ENCODE data around the gene HSD17B12.
"Not testable (repeated sequence)": the region's sequence is repeated elsewhere in the genome, so short reads cannot be mapped to it uniquely, and the experiment has no call there.

The HSD17B12 gene

DNA sequence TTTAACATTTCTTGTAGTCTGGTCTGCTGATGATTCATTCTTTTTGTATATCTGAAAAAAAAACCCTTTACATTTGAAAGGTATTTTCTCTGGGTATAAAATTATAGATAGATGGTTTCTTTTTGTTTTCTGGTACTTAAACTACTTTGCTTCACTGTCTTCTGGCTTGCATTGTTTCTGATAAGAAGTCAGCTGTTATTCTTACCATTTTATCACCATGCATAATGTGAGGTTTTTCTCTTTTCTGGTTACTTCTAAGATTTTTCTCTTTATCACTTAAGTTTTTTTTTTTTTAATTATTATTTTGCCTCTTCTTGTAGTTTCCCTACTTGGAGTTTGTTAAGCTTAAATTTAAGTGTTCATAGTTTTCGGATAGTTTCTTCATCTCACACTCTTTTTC lies 84.7 kb downstream of the HSD17B12 start:
- 100% methylated on average over 1 of the region's 1 CpG for WGBS, 2 experiments
- Histone ChIP-seq H3K4me1 (ENCODE audit: control insufficient read depth, insufficient read depth, low read length) (no peaks in the 10 kb centered on the region), H3K9me3 (ENCODE audit: control insufficient read depth, low read length) (no peaks in the 10 kb centered on the region), H3K4me3 (ENCODE audit: insufficient read depth, low read depth, low read length) (no peak overlapping the region), H3K36me3 (ENCODE audit: control insufficient read depth, insufficient read depth, low read length) (no peaks in the 10 kb centered on the region), H3K27me3 (ENCODE audit: control insufficient read depth, insufficient read depth, low read length, poor library complexity, severe bottlenecking) (no peaks in the 10 kb centered on the region), H3K27ac (ENCODE audit: insufficient read depth, low read depth, low read length, poor library complexity, severe bottlenecking) (no peak overlapping the region)

DNA sequence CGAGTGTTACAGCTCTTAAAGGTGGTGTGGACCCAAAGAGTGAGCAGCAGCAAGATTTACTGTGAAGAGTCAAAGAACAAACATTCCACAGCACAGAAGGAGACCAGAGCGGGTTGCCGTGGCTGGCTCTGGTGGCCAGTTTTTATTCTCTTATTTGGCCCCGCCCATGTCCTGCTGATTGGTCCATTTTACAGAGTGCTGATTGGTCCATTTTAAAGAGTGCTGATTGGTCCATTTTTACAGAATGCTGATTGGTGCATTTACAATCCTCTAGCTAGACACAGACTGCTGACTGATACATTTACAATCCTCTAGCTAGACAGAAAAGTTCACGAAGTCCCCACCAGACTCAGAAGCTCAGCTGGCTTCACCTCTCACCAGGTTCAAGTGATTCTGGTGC lies 88.1 kb downstream of the HSD17B12 start:
- not testable (repeated sequence) for H3K27me3 ChIP-seq (ENCODE audit: control insufficient read depth, insufficient read depth, low read length, poor library complexity, severe bottlenecking); H3K4me1 ChIP-seq (ENCODE audit: control insufficient read depth, insufficient read depth, low read length); H3K27ac ChIP-seq (ENCODE audit: insufficient read depth, low read depth, low read length, poor library complexity, severe bottlenecking); H3K4me3 ChIP-seq (ENCODE audit: insufficient read depth, low read depth, low read length); H3K36me3 ChIP-seq (ENCODE audit: control insufficient read depth, insufficient read depth, low read length); H3K9me3 ChIP-seq (ENCODE audit: control insufficient read depth, low read length)
- 90 to 97% methylated on average over 5 of the region's 5 CpGs for WGBS, 2 experiments

DNA sequence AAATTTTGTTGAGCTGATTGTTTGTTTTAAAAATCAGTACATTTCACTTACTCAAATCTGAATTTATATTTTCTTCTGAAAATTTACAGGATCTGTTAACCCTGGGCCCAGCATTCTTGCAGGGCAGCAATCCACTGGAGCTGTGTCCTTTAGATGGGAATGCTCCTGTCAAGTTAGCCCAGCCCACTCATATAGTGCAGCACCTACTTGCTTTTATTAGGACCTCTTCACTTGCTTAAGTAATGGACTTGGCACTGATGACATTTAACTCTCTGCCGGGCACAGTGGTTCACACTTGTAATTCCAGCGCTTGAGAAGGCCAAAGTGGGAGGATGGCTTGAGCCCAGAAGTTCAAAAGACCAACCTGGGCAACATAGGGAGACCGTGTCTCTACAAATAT lies 89.6 kb downstream of the HSD17B12 start:
- no peak overlapping the region for H3K27ac ChIP-seq (ENCODE audit: insufficient read depth, low read depth, low read length, poor library complexity, severe bottlenecking)
- H3K27me3 ChIP-seq (ENCODE audit: control insufficient read depth, insufficient read depth, low read length, poor library complexity, severe bottlenecking), result no peaks in the 10 kb centered on the region

DNA sequence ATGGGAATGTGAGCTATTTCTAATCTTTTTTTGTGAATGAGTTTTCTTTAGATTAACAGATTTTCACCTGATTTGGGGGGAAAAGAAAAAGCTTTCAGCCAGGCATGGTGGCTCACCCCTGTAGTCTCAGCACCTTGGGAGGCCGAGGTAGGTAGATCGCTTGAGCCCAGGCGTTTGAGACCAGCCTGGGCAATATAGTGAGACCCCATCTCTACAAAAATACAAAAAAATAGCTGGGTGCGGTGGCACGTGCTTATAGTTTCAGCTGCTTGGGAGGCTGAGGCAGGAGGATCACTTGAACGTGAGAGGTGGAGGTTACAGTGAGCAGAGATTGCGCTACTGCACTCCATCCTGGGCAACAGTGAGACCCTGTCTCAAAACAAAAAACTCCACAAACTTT lies 92.2 kb downstream of the HSD17B12 start:
- 92 to 93% methylated on average over 7 of the region's 7 CpGs for WGBS, 2 experiments
- H3K9me3 ChIP-seq (ENCODE audit: control insufficient read depth, low read length), result no peaks in the 10 kb centered on the region
- no peaks in the 10 kb centered on the region for H3K36me3 ChIP-seq (ENCODE audit: control insufficient read depth, insufficient read depth, low read length)
- H3K4me1 ChIP-seq (ENCODE audit: control insufficient read depth, insufficient read depth, low read length), result no peaks in the 10 kb centered on the region
- H3K27me3 ChIP-seq (ENCODE audit: control insufficient read depth, insufficient read depth, low read length, poor library complexity, severe bottlenecking), result no peaks in the 10 kb centered on the region
- H3K27ac ChIP-seq (ENCODE audit: insufficient read depth, low read depth, low read length, poor library complexity, severe bottlenecking), result no peak overlapping the region
- no peak overlapping the region for H3K4me3 ChIP-seq (ENCODE audit: insufficient read depth, low read depth, low read length)

More for the DNA sequence above, 89.6 kb downstream of the HSD17B12 start:
- Histone ChIP-seq H3K9me3 (ENCODE audit: control insufficient read depth, low read length) (no peaks in the 10 kb centered on the region), H3K4me1 (ENCODE audit: control insufficient read depth, insufficient read depth, low read length) (no peaks in the 10 kb centered on the region), H3K4me3 (ENCODE audit: insufficient read depth, low read depth, low read length) (no peak overlapping the region), H3K36me3 (ENCODE audit: control insufficient read depth, insufficient read depth, low read length) (no peaks in the 10 kb centered on the region)
- 94 to 95% methylated on average over 3 of the region's 3 CpGs for WGBS, 2 experiments

DNA sequence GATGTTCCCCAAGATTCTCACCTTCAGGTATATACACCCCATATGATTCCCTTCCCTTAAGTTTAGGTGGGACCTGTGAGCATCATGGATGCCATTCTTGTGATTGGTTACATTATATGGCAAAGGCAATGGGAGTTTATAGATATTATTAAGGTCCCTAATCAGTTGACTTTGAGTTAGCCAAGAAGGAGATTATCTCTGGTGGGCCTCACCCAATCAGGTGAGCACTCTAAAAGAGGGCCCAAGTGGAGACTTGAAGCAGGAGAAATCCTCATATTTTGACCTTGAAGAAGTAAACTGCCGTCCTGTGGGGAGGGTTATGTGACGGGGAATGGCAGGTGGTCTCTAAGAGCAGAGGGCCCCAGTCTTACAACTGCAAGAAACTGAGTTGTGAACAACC lies 94.2 kb downstream of the HSD17B12 start:
- Histone ChIP-seq H3K27ac (ENCODE audit: insufficient read depth, low read depth, low read length, poor library complexity, severe bottlenecking) (no peak overlapping the region), H3K4me3 (ENCODE audit: insufficient read depth, low read depth, low read length) (no peak overlapping the region), H3K4me1 (ENCODE audit: control insufficient read depth, insufficient read depth, low read length) (no peaks in the 10 kb centered on the region), H3K36me3 (ENCODE audit: control insufficient read depth, insufficient read depth, low read length) (no peaks in the 10 kb centered on the region), H3K27me3 (ENCODE audit: control insufficient read depth, insufficient read depth, low read length, poor library complexity, severe bottlenecking) (no peaks in the 10 kb centered on the region), H3K9me3 (ENCODE audit: control insufficient read depth, low read length) (no peaks in the 10 kb centered on the region)
- WGBS, 2 experiments, result 95 to 97% methylated on average over 2 of the region's 2 CpGs

DNA sequence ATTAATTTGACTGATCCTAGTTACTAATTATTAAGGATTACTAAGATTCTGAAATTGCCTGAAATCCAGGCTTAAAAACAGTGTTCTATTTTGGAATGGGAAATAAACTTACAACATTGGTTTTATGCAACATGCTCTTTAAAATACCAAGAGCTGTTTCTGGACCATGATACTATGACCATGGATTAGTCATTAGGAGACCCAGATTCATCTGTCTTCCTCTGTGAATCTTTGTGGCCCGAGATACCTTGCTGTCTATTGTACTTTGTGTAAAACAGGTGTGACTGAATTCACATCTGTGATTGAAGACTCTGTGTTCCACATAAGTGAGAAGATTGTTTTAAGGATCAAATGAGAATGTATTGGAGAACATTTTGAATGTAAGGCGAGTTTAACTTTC lies 98.8 kb downstream of the HSD17B12 start:
- no peaks in the 10 kb centered on the region for H3K9me3 ChIP-seq (ENCODE audit: control insufficient read depth, low read length)
- 91 to 94% methylated on average over 2 of the region's 2 CpGs for WGBS, 2 experiments

DNA sequence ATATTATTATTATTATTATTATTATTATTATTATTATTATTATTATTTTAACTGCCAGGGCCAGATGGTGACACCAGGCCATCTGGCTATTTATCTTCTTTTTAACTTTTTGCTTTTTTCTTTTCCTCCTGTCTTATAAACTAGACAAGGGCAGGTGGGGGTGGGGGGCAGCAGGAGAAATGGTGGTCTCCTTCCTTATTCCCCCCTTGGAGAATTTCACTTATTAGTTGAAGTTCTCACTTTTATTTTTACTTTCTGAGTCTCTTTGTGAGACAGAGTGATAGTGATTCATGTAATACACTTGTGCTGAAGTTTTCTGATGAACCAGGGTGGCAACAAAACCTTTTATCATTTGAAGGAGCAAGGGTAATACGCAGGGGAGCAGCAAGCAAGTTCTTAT lies 103.8 kb downstream of the HSD17B12 start:
- WGBS, 2 experiments, result 100% methylated on average over 1 of the region's 1 CpG
- Histone ChIP-seq H3K4me1 (ENCODE audit: control insufficient read depth, insufficient read depth, low read length) (no peaks in the 10 kb centered on the region), H3K9me3 (ENCODE audit: control insufficient read depth, low read length) (no peaks in the 10 kb centered on the region), H3K27me3 (ENCODE audit: control insufficient read depth, insufficient read depth, low read length, poor library complexity, severe bottlenecking) (no peaks in the 10 kb centered on the region), H3K4me3 (ENCODE audit: insufficient read depth, low read depth, low read length) (no peak overlapping the region), H3K36me3 (ENCODE audit: control insufficient read depth, insufficient read depth, low read length) (no peaks in the 10 kb centered on the region), H3K27ac (ENCODE audit: insufficient read depth, low read depth, low read length, poor library complexity, severe bottlenecking) (no peak overlapping the region)

More for the DNA sequence above, 98.8 kb downstream of the HSD17B12 start:
- H3K27me3 ChIP-seq (ENCODE audit: control insufficient read depth, insufficient read depth, low read length, poor library complexity, severe bottlenecking), result no peaks in the 10 kb centered on the region
- H3K36me3 ChIP-seq (ENCODE audit: control insufficient read depth, insufficient read depth, low read length), result no peaks in the 10 kb centered on the region
- H3K27ac ChIP-seq (ENCODE audit: insufficient read depth, low read depth, low read length, poor library complexity, severe bottlenecking), result no peak overlapping the region
- H3K4me1 ChIP-seq (ENCODE audit: control insufficient read depth, insufficient read depth, low read length), result no peaks in the 10 kb centered on the region
- H3K4me3 ChIP-seq (ENCODE audit: insufficient read depth, low read depth, low read length), result no peak overlapping the region

DNA sequence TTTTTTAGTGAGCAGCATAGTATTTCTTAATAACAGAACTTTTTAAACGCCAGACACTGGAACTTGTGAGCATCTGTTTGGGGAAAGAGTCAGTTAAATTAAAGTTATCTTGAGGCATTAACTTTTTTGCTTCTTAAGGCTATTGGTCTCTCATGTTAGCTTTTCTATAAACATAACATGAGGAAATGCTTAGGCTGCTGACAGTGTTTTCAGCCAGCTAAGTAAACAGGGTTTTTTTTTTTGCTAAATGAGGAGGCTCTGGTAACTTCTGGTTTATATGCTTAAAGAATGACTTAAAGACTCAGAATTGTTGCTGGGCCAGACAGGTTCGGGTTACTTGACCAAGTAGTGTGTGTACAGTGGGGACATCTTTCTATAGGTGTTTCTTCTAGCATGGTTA lies 104.3 kb downstream of the HSD17B12 start:
- WGBS, 2 experiments, result 97 to 100% methylated on average over 1 to 2 of the region's 2 CpGs
- Histone ChIP-seq H3K4me3 (ENCODE audit: insufficient read depth, low read depth, low read length) (no peak overlapping the region), H3K4me1 (ENCODE audit: control insufficient read depth, insufficient read depth, low read length) (no peaks in the 10 kb centered on the region), H3K36me3 (ENCODE audit: control insufficient read depth, insufficient read depth, low read length) (no peaks in the 10 kb centered on the region), H3K27ac (ENCODE audit: insufficient read depth, low read depth, low read length, poor library complexity, severe bottlenecking) (no peak overlapping the region), H3K27me3 (ENCODE audit: control insufficient read depth, insufficient read depth, low read length, poor library complexity, severe bottlenecking) (no peaks in the 10 kb centered on the region), H3K9me3 (ENCODE audit: control insufficient read depth, low read length) (no peaks in the 10 kb centered on the region)

DNA sequence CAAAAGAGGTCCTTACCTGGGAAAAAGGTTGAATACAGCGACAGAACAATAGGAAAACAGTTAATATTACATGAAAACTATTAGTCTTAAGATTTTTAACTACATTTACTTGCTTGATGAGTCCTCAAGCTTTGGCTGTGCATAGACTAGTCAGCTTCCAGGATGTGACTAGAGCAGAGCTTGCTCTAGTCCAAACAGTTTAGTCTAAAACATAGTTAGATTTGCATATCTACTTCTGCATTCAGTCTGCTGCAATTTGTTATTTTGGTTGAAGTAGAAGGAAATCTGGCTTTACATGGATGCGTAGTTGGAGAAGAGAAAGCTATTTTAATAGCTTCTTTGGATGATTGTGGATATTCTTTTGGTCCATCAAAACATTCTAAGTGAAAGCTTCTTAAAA lies 104.8 kb downstream of the HSD17B12 start:
- H3K27me3 ChIP-seq (ENCODE audit: control insufficient read depth, insufficient read depth, low read length, poor library complexity, severe bottlenecking), result no peaks in the 10 kb centered on the region
- WGBS, 2 experiments, result 94 to 98% methylated on average over 1 to 2 of the region's 2 CpGs

DNA sequence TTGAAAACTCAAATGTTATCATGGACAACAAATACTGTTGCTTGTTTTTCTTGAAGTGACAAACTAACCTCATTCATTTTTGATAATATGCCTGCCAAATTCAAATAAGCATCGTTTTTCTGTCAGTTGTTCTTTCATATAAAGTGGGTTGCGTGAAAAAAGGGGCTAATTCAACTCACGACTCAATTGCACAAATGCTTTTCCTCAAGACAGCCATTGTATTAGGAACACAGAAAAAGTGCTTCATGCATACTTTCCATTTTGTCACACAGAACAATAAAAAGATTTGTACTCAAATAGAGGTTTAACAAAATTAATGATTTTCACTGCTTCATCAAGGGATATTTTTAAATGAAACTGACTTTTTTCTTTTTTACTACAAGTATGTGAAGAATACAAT lies 105.5 kb downstream of the HSD17B12 start:
- no peaks in the 10 kb centered on the region for H3K9me3 ChIP-seq (ENCODE audit: control insufficient read depth, low read length)
- H3K27me3 ChIP-seq (ENCODE audit: control insufficient read depth, insufficient read depth, low read length, poor library complexity, severe bottlenecking), result no peaks in the 10 kb centered on the region
- no peaks in the 10 kb centered on the region for H3K36me3 ChIP-seq (ENCODE audit: control insufficient read depth, insufficient read depth, low read length)
- no peak overlapping the region for H3K4me3 ChIP-seq (ENCODE audit: insufficient read depth, low read depth, low read length)
- no peak overlapping the region for H3K27ac ChIP-seq (ENCODE audit: insufficient read depth, low read depth, low read length, poor library complexity, severe bottlenecking)
- no peaks in the 10 kb centered on the region for H3K4me1 ChIP-seq (ENCODE audit: control insufficient read depth, insufficient read depth, low read length)
- WGBS, 2 experiments, result 92 to 95% methylated on average over 3 of the region's 3 CpGs

More for the DNA sequence above, 104.8 kb downstream of the HSD17B12 start:
- Histone ChIP-seq H3K27ac (ENCODE audit: insufficient read depth, low read depth, low read length, poor library complexity, severe bottlenecking) (no peak overlapping the region), H3K4me3 (ENCODE audit: insufficient read depth, low read depth, low read length) (no peak overlapping the region), H3K9me3 (ENCODE audit: control insufficient read depth, low read length) (no peaks in the 10 kb centered on the region), H3K4me1 (ENCODE audit: control insufficient read depth, insufficient read depth, low read length) (no peaks in the 10 kb centered on the region), H3K36me3 (ENCODE audit: control insufficient read depth, insufficient read depth, low read length) (no peaks in the 10 kb centered on the region)

DNA sequence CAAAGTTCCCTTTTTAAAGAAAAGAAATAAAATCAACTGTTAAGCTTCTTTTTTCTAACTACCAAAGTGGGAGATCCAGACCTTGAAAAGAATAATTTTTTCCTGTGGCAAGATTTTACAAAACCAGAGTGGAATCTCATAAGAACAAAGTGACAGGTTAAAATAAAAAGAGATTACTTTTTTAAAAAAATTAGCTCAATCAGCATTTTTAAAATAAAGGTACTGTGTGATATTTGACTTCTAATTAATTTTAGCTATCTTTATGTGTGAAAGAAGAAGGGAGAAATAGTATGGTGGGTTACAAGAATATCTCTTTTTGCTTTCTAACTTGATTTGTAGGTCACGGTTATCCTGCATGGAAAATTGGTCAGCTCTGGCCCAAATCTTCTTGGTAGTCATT lies 107.3 kb downstream of the HSD17B12 start:
- Histone ChIP-seq H3K4me3 (ENCODE audit: insufficient read depth, low read depth, low read length) (no peak overlapping the region), H3K27me3 (ENCODE audit: control insufficient read depth, insufficient read depth, low read length, poor library complexity, severe bottlenecking) (no peaks in the 10 kb centered on the region), H3K36me3 (ENCODE audit: control insufficient read depth, insufficient read depth, low read length) (no peaks in the 10 kb centered on the region), H3K9me3 (ENCODE audit: control insufficient read depth, low read length) (no peaks in the 10 kb centered on the region), H3K4me1 (ENCODE audit: control insufficient read depth, insufficient read depth, low read length) (no peaks in the 10 kb centered on the region), H3K27ac (ENCODE audit: insufficient read depth, low read depth, low read length, poor library complexity, severe bottlenecking) (no peak overlapping the region)
- 93 to 100% methylated on average over 1 of the region's 1 CpG for WGBS, 2 experiments
